HepG2 (cell line): Measurements from ENCODE around the gene SH3GLB2. TPM values are rescaled to one million over a fixed set of nuclear protein-coding genes. Genes with fewer than 3 reads are reported as not detected.

Source experiments
- CEBPG ChIP-seq: IDR thresholded peaks from 2 replicates; pipeline ENCODE4 v1.6.1; 2016
- CREB1 ChIP-seq, 2 experiments: fragments of 450-650 bp in 1 of 2; IDR thresholded peaks; 2 replicates each; pipeline ENCODE4 v1.6.1; 2016 to 2017; ENCODE audit warnings: control low read depth in 1 of 2, mild to moderate bottlenecking in 1 of 2, missing compliant biosample characterization in 1 of 2, missing genetic modification characterization in 1 of 2
- FOSL1 ChIP-seq: sonication (generic); formaldehyde crosslinking; IDR thresholded peaks from 2 replicates; pipeline ENCODE4 v1.9.0; 2021; ENCODE audit warnings: missing genetic modification reagents, borderline replicate concordance
- HIVEP1 ChIP-seq: sonication (generic); formaldehyde crosslinking; IDR thresholded peaks from 2 replicates; pipeline ENCODE4 v1.4.0; 2020; ENCODE audit warnings: mild to moderate bottlenecking, missing genetic modification reagents
- HMG20A ChIP-seq: IDR thresholded peaks from 2 replicates; pipeline ENCODE4 v1.6.1; 2016; ENCODE audit warnings: borderline replicate concordance
- PHF21A ChIP-seq: sonication (generic); formaldehyde crosslinking; IDR thresholded peaks from 2 replicates; pipeline ENCODE4 v1.5.0; 2020; ENCODE audit warnings: mild to moderate bottlenecking, missing genetic modification reagents
- RXRB ChIP-seq: IDR thresholded peaks from 2 replicates; pipeline ENCODE4 v1.6.1; 2016; ENCODE audit warnings: borderline replicate concordance, missing genetic modification reagents, missing compliant biosample characterization
- SIX4 ChIP-seq: sonication (generic); formaldehyde crosslinking; IDR thresholded peaks from 2 replicates; pipeline ENCODE4 v1.4.0; 2020; ENCODE audit warnings: missing genetic modification reagents
- SUZ12 ChIP-seq: fragments of 150-350 bp; IDR thresholded peaks from 2 replicates; pipeline ENCODE4 v1.6.1; 2014; ENCODE audit warnings: low read depth, low read length
- TAF15 ChIP-seq: fragments of 200-400 bp; formaldehyde crosslinking; IDR thresholded peaks from one replicate; pipeline ENCODE4 v1.6.1; 2018; ENCODE audit warnings: mild to moderate bottlenecking, low read depth, low read length; ENCODE audit not compliant: poor library complexity, severe bottlenecking
- TCF12 ChIP-seq, 2 experiments: fragments of 450-650 bp in 1 of 2; sonication (generic) in 1 of 2; formaldehyde crosslinking in 1 of 2; IDR thresholded peaks; 2 replicates each; pipeline versions ENCODE4 v1.6.1 to v1.8.0; 2017 to 2022; ENCODE audit warnings: antibody characterized with exemption in 1 of 2, mild to moderate bottlenecking in 1 of 2, missing genetic modification reagents in 1 of 2, moderate library complexity in 1 of 2
- THAP11 ChIP-seq: IDR thresholded peaks from 2 replicates; pipeline ENCODE4 v1.6.1; 2016; ENCODE audit warnings: missing biosample characterization, missing genetic modification reagents
- XRCC5 ChIP-seq: fragments of 200-400 bp; formaldehyde crosslinking; optimal IDR thresholded peaks from 2 replicates; pipeline ENCODE3; 2017; ENCODE audit warnings: mild to moderate bottlenecking, low read length
- ZFAT ChIP-seq: sonication (generic); formaldehyde crosslinking; conservative IDR thresholded peaks from 2 replicates; pipeline ENCODE4 v1.8.1; 2023; ENCODE audit warnings: missing genetic modification reagents, inconsistent platforms
- ZNF547 ChIP-seq: sonication (generic); formaldehyde crosslinking; IDR thresholded peaks from 2 replicates; pipeline ENCODE4 v1.5.1; 2020; ENCODE audit warnings: mild to moderate bottlenecking, missing genetic modification reagents
- ZNF550 ChIP-seq: sonication (generic); formaldehyde crosslinking; IDR thresholded peaks from 2 replicates; pipeline ENCODE4 v1.4.0; 2020; ENCODE audit warnings: mild to moderate bottlenecking, missing genetic modification reagents, borderline replicate concordance
- ZNF552 ChIP-seq: sonication (generic); formaldehyde crosslinking; IDR thresholded peaks from 2 replicates; pipeline ENCODE4 v1.9.0; 2022; ENCODE audit warnings: missing genetic modification reagents, mild to moderate bottlenecking, borderline replicate concordance
- ZNF562 ChIP-seq: sonication (generic); formaldehyde crosslinking; IDR thresholded peaks from 2 replicates; pipeline ENCODE4 v1.8.0; 2022; ENCODE audit warnings: missing genetic modification reagents, borderline replicate concordance
- ZNF563 ChIP-seq: sonication (generic); formaldehyde crosslinking; IDR thresholded peaks from 2 replicates; pipeline ENCODE4 v1.8.0; 2022; ENCODE audit warnings: mild to moderate bottlenecking, moderate library complexity, missing genetic modification reagents
- ZNF761 ChIP-seq: sonication (generic); formaldehyde crosslinking; conservative IDR thresholded peaks from 2 replicates; pipeline ENCODE4 v1.4.0; 2020; ENCODE audit warnings: mild to moderate bottlenecking, missing genetic modification reagents
- ZSCAN25 ChIP-seq: sonication (generic); formaldehyde crosslinking; IDR thresholded peaks from 2 replicates; pipeline ENCODE4 v1.8.0; 2022; ENCODE audit warnings: mild to moderate bottlenecking, missing genetic modification reagents
- polyA plus RNA-seq, 8 experiments: library from polyadenylated mRNA; depleted of rRNA in 3 of 8; stranded (reverse) in 7 of 8; unstranded in 1 of 8; fragments of >200 nt; fragmentation: Illumina TruSeq in 4 of 8; extraction: Trizol in 4 of 8; gene quantifications; 2 replicates each; pipeline versions ENCODE4 v1.2.1 to v1.2.3, GENCODE V29; 2011 to 2016; ENCODE audit warnings: low read depth in 4 of 8, missing spikeins in 1 of 8, mixed read lengths in 1 of 8; ENCODE audit not compliant: insufficient read depth in 1 of 8
- total RNA-seq, 5 experiments: library from RNA; depleted of rRNA; stranded (reverse); fragments of >200 nt; fragmentation: Illumina TruSeq; extraction: Trizol; gene quantifications; 2 replicates each; pipeline ENCODE4 v1.2.3, GENCODE V29; 2016; ENCODE audit warnings: low read depth in 1 of 5
- TF ChIP-seq, protein P1 (sequence below): IDR thresholded peaks from 2 replicates; pipeline ENCODE4 v1.6.1; 2012; ENCODE audit warnings: inconsistent platforms
- TF ChIP-seq, protein P2 (sequence below): sonication (generic); formaldehyde crosslinking; IDR thresholded peaks from 2 replicates; pipeline ENCODE4 v1.4.0; 2020; ENCODE audit warnings: low read depth, mild to moderate bottlenecking, missing genetic modification reagents
- TF ChIP-seq, protein P3 (sequence below): sonication (generic); formaldehyde crosslinking; IDR thresholded peaks from 2 replicates; pipeline ENCODE4 v1.4.0; 2020; ENCODE audit warnings: missing genetic modification reagents
- TF ChIP-seq, protein P4 (sequence below): sonication (generic); formaldehyde crosslinking; IDR thresholded peaks from 2 replicates; pipeline ENCODE4 v1.8.0; 2022; ENCODE audit warnings: missing genetic modification reagents, mild to moderate bottlenecking, moderate library complexity, borderline replicate concordance
- TF ChIP-seq, protein P5 (sequence below): IDR thresholded peaks from 2 replicates; pipeline ENCODE4 v1.6.1; 2016; ENCODE audit warnings: low read depth, borderline replicate concordance

SH3GLB2 gene
- total and polyA plus RNA-seq, 2 of the 13 experiments (the other 11 are each of a cell fraction or from before 2014, with no cell fraction given) = 24.0 to 40.6 TPM

DNA sequence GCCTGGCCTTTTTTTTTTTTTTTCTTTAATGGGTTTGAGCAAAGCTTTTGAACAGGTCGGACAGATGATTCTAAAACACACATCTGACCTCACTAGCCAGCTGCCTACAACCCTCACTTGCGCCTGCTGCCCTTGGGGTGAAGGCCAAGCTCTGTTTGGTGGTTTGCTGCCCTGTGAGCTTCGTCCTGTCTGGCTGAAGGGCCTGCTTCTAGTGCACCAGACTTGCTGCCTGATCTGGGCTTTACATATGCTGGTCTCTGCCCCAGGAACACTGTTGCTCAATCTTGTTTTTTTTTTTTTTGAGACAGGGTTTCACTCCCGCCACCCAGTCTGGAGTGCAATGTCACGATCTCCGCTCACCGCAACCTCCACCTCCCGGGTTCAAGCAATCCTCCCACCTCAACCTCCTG, 36.4 kb upstream of the SH3GLB2 start (continued):
- TF ChIP-seq TCF12 (IDR thresholded peaks at IDR 0.05) (no peak), TCF12 (CRISPR knock-in tag; IDR thresholded peaks at IDR 0.05) (no peak), RXRB (CRISPR knock-in tag) (peak; percentile 91), HIVEP1 (CRISPR knock-in tag) (peak; percentile 76; the same call in 1 of the 2 replicates), HMG20A (CRISPR knock-in tag) (peak; percentile 36; the same call in 1 of the 2 replicates), ZSCAN25 (CRISPR knock-in tag) (0 out of 2 replicates have a peak, but pooled peaks have one; percentile 66), ZFAT (CRISPR knock-in tag) (no peak), FOSL1 (CRISPR knock-in tag) (no peak), ZNF547 (CRISPR knock-in tag) (peak; percentile 19; the same call in 1 of the 2 replicates), ZNF550 (no peak), THAP11 (CRISPR knock-in tag) (peak; percentile 59), PHF21A (CRISPR knock-in tag) (peak; percentile 93), ZNF562 (CRISPR knock-in tag) (no peak), SUZ12 (no peak), TAF15 (no peak), SIX4 (0 out of 2 replicates have a peak, but pooled peaks have one; percentile 34), CREB1 (IDR thresholded peaks at IDR 0.05) (no peak), CREB1 (CRISPR knock-in tag; IDR thresholded peaks at IDR 0.05) (peak; percentile 36; the same call in 1 of the 2 replicates), ZNF563 (CRISPR knock-in tag) (peak; percentile 80), ZNF761 (CRISPR knock-in tag) (peak; percentile 79; the same call in 1 of the 2 replicates), XRCC5 (no peak), ZNF552 (CRISPR knock-in tag) (peak; percentile 35; the same call in 1 of the 2 replicates), CEBPG (CRISPR knock-in tag) (peak; percentile 95)
- TF ChIP-seq, protein P1, sequence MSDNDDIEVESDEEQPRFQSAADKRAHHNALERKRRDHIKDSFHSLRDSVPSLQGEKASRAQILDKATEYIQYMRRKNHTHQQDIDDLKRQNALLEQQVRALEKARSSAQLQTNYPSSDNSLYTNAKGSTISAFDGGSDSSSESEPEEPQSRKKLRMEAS = peak; percentile 72
- TF ChIP-seq, protein P2, sequence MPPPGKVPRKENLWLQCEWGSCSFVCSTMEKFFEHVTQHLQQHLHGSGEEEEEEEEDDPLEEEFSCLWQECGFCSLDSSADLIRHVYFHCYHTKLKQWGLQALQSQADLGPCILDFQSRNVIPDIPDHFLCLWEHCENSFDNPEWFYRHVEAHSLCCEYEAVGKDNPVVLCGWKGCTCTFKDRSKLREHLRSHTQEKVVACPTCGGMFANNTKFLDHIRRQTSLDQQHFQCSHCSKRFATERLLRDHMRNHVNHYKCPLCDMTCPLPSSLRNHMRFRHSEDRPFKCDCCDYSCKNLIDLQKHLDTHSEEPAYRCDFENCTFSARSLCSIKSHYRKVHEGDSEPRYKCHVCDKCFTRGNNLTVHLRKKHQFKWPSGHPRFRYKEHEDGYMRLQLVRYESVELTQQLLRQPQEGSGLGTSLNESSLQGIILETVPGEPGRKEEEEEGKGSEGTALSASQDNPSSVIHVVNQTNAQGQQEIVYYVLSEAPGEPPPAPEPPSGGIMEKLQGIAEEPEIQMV (CRISPR knock-in tag) = peak; percentile 44; the same call in 1 of the 2 replicates
- TF ChIP-seq, protein P3, sequence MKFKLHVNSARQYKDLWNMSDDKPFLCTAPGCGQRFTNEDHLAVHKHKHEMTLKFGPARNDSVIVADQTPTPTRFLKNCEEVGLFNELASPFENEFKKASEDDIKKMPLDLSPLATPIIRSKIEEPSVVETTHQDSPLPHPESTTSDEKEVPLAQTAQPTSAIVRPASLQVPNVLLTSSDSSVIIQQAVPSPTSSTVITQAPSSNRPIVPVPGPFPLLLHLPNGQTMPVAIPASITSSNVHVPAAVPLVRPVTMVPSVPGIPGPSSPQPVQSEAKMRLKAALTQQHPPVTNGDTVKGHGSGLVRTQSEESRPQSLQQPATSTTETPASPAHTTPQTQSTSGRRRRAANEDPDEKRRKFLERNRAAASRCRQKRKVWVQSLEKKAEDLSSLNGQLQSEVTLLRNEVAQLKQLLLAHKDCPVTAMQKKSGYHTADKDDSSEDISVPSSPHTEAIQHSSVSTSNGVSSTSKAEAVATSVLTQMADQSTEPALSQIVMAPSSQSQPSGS (CRISPR knock-in tag) = peak; percentile 71
- TF ChIP-seq, protein P4, sequence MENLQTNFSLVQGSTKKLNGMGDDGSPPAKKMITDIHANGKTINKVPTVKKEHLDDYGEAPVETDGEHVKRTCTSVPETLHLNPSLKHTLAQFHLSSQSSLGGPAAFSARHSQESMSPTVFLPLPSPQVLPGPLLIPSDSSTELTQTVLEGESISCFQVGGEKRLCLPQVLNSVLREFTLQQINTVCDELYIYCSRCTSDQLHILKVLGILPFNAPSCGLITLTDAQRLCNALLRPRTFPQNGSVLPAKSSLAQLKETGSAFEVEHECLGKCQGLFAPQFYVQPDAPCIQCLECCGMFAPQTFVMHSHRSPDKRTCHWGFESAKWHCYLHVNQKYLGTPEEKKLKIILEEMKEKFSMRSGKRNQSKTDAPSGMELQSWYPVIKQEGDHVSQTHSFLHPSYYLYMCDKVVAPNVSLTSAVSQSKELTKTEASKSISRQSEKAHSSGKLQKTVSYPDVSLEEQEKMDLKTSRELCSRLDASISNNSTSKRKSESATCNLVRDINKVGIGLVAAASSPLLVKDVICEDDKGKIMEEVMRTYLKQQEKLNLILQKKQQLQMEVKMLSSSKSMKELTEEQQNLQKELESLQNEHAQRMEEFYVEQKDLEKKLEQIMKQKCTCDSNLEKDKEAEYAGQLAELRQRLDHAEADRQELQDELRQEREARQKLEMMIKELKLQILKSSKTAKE = peak; percentile 97
- TF ChIP-seq, protein P5, sequence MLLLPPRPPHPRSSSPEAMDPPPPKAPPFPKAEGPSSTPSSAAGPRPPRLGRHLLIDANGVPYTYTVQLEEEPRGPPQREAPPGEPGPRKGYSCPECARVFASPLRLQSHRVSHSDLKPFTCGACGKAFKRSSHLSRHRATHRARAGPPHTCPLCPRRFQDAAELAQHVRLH (CRISPR knock-in tag) = 0 out of 2 replicates have a peak, but pooled peaks have one; percentile 53
